OCI-LY7 (cell line): Measurements from ENCODE around the gene PDK2. TPM values are rescaled to one million over a fixed set of nuclear protein-coding genes. Genes with fewer than 3 reads are reported as not detected.

Source experiments
- BruUV-seq: library from RNA; stranded (reverse); fragments of 400-500 nt; replicated peaks from 2 replicates; lab custom pipeline; 2021; lab: Mats Ljungman, UMichigan
- CTCF ChIA-PET: fragments of 300-600 bp; sonication (Branson Sonifier 250); formaldehyde crosslinking; loops from one replicate; lab custom pipeline; 2022; ENCODE audit warnings: antibody characterized with exemption; ENCODE audit not compliant: unreplicated experiment; lab: Charles Lee
- POLR2A ChIA-PET: fragments of 300-600 bp; sonication (Branson Sonifier 250); formaldehyde crosslinking; loops from one replicate; lab custom pipeline; 2022; ENCODE audit warnings: antibody characterized with exemption; lab: Charles Lee
- DNase-seq: peaks from one replicate; pipeline ENCODE4 v3.0.0-alpha.2; 2015; ENCODE audit warnings: low spot score
- H2AFZ ChIP-seq: fragments of 200-600 bp; sonication (generic), shearing (Covaris generic); 2 replicates; pipeline ENCODE4 v1.6.1; 2014; ENCODE audit warnings: mild to moderate bottlenecking, antibody characterized with exemption, low read length, moderate library complexity
- H3K27ac ChIP-seq: fragments of 200-600 bp; sonication (generic); 2 replicates; pipeline ENCODE4 v1.5.1; 2014; ENCODE audit warnings: mixed run types, low read depth, mild to moderate bottlenecking, moderate library complexity, low read length, inconsistent platforms; ENCODE audit not compliant: poor library complexity, severe bottlenecking
- H3K36me3 ChIP-seq: fragments of 200-600 bp; sonication (generic); 2 replicates; pipeline ENCODE4 v1.6.1; 2014; ENCODE audit warnings: mild to moderate bottlenecking, antibody characterized with exemption, low read length, moderate library complexity, mixed read lengths; ENCODE audit not compliant: insufficient read depth
- H3K4me1 ChIP-seq: fragments of 200-600 bp; sonication (generic); 2 replicates; pipeline ENCODE4 v1.5.1; 2014; ENCODE audit warnings: mild to moderate bottlenecking, low read length; ENCODE audit not compliant: insufficient read depth, poor library complexity, severe bottlenecking
- H3K4me2 ChIP-seq: fragments of 200-600 bp; sonication (generic); 2 replicates; pipeline ENCODE4 v1.6.1; 2014; ENCODE audit warnings: mild to moderate bottlenecking, low read length
- H3K4me3 ChIP-seq: fragments of 200-600 bp; sonication (generic); 2 replicates; pipeline ENCODE4 v1.5.1; 2014; ENCODE audit warnings: mild to moderate bottlenecking, low read depth, low read length; ENCODE audit not compliant: poor library complexity, severe bottlenecking
- H3K79me2 ChIP-seq: fragments of 200-600 bp; sonication (generic); 2 replicates; pipeline ENCODE4 v1.6.1; 2016; ENCODE audit warnings: low read depth, mild to moderate bottlenecking, low read length, moderate library complexity, mixed read lengths; ENCODE audit not compliant: insufficient read depth
- H3K9me2 ChIP-seq: fragments of 200-600 bp; sonication (generic); 2 replicates; pipeline ENCODE4 v1.6.1; 2016; ENCODE audit warnings: mild to moderate bottlenecking, low read length, mixed read lengths; ENCODE audit not compliant: insufficient read depth
- H3K9me3 ChIP-seq: fragments of 200-600 bp; sonication (generic); 2 replicates; pipeline ENCODE4 v1.6.1; 2014; ENCODE audit warnings: mild to moderate bottlenecking, mixed run types, low read length, mixed read lengths
- H4K20me1 ChIP-seq: fragments of 200-600 bp; sonication (generic); 2 replicates; pipeline ENCODE4 v1.6.1; 2014; ENCODE audit warnings: mild to moderate bottlenecking, antibody characterized with exemption, low read length, moderate library complexity, mixed read lengths; ENCODE audit not compliant: insufficient read depth
- CTCF ChIP-seq: fragments of 200-600 bp; sonication (generic); conservative IDR thresholded peaks from 2 replicates; pipeline ENCODE4 v1.5.1; 2014; ENCODE audit warnings: mild to moderate bottlenecking, antibody characterized with exemption, low read length, moderate library complexity, mixed read lengths
- EZH2phosphoT487 ChIP-seq: fragments of 200-600 bp; sonication (generic); IDR thresholded peaks from 2 replicates; pipeline ENCODE4 v1.6.1; 2018; ENCODE audit warnings: low read depth, borderline replicate concordance, mild to moderate bottlenecking, mixed run types, antibody characterized with exemption, low read length, moderate library complexity, mixed read lengths
- intact Hi-C: fragments of 100-400 bp; cut with micrococcal nuclease; formaldehyde crosslinking; loops from one replicate; pipeline ENCODE4 v1.10.0; 2022; ENCODE audit not compliant: unreplicated experiment
- total RNA-seq, 2 experiments: library from RNA; depleted of rRNA in 1 of 2; stranded (reverse); fragments of >200 nt in 1 of 2; shearing (Covaris generic) in 1 of 2; gene quantifications; 2 replicates each; pipeline ENCODE4 v1.2.3, GENCODE V29; 2014 to 2022

Gene PDK2
- total RNA-seq, 2 experiments from 2014 or later: 21.8 to 27.7 TPM

- intact Hi-C loops: no loop called here
- H3K27ac ChIP-seq: no peak overlapping the region
- POLR2A ChIA-PET: no interaction called here
- H3K4me3 ChIP-seq: no peak overlapping the region
- H3K9me3 ChIP-seq: no peaks in the 10 kb centered on the region
- DNase-seq: no peak
- CTCF ChIA-PET: no interaction called here
- no peak for TF ChIP-seq EZH2phosphoT487
- no peak for TF ChIP-seq CTCF
- no peak overlapping the region for H3K4me2 ChIP-seq
- H3K79me2 ChIP-seq: no peaks in the 10 kb centered on the region
- H3K9me2 ChIP-seq: no peaks in the 10 kb centered on the region
- no peak overlapping the region for H2AFZ ChIP-seq
- no TSS peak for BruUV-seq
- H3K4me1 ChIP-seq: peaks cover 21% of the 10 kb centered on the region
- no peaks in the 10 kb centered on the region for H4K20me1 ChIP-seq
- no peaks in the 10 kb centered on the region for H3K36me3 ChIP-seq
Observed at GRCh38 chr17:50047488-50048126, 47.5 kb upstream of the PDK2 start.

GRCh38 chr17:50048146-50048720 lies 46.9 kb upstream of the PDK2 start:
- ChIA-PET POLR2A (no interaction called here), CTCF (no interaction called here)
- Histone ChIP-seq H3K9me2 (no peaks in the 10 kb centered on the region), H3K27ac (no peak overlapping the region), H3K9me3 (no peaks in the 10 kb centered on the region), H3K4me1 (peaks cover 22% of the 10 kb centered on the region), H2AFZ (no peak overlapping the region), H3K79me2 (no peaks in the 10 kb centered on the region), H4K20me1 (no peaks in the 10 kb centered on the region), H3K4me2 (no peak overlapping the region), H3K36me3 (no peaks in the 10 kb centered on the region), H3K4me3 (no peak overlapping the region)
- TF ChIP-seq CTCF (no peak), EZH2phosphoT487 (no peak)
- no TSS peak for BruUV-seq
- intact Hi-C loops: no loop called here
- no peak for DNase-seq

- TF ChIP-seq EZH2phosphoT487 (no peak), CTCF (no peak)
- no peak overlapping the region for H3K27ac ChIP-seq
- H3K4me1 ChIP-seq: peaks cover 22% of the 10 kb centered on the region
- intact Hi-C loops: no loop called here
- H3K9me3 ChIP-seq: no peaks in the 10 kb centered on the region
- no peaks in the 10 kb centered on the region for H3K9me2 ChIP-seq
- no peaks in the 10 kb centered on the region for H3K36me3 ChIP-seq
- H3K4me3 ChIP-seq: no peak overlapping the region
- no peak overlapping the region for H2AFZ ChIP-seq
- POLR2A ChIA-PET: no interaction called here
- no peaks in the 10 kb centered on the region for H3K79me2 ChIP-seq
- no peak for DNase-seq
- CTCF ChIA-PET: no interaction called here
- no TSS peak for BruUV-seq
- no peak overlapping the region for H3K4me2 ChIP-seq
- H4K20me1 ChIP-seq: no peaks in the 10 kb centered on the region
Observed at GRCh38 chr17:50048988-50049387, 46.2 kb upstream of the PDK2 start.
